Hippocampal formation (tissue), 2 donors: Measurements from ENCODE around the gene ATP11A.

Source experiments
- DNase-seq, 2 donors: peaks; one replicate each; lab custom pipeline; 2025; lab: John Stamatoyannopoulos, UW

ATP11A gene

GRCh38 chr13:112741835-112742570 is 52.2 kb downstream of the ATP11A start:
- no peak for DNase-seq

- DNase-seq: no peak
Observed at GRCh38 chr13:112742583-112742982, 52.7 kb downstream of the ATP11A start.

GRCh38 chr13:112743451-112744167 is 53.8 kb downstream of the ATP11A start:
- DNase-seq: no peak

GRCh38 chr13:112744168-112745021 is 54.6 kb downstream of the ATP11A start:
- DNase-seq: no peak

- no peak for DNase-seq
Observed at GRCh38 chr13:112746044-112746443, 56.2 kb downstream of the ATP11A start.

- DNase-seq: peak in 1 of 2 donors; percentile 17
Observed at GRCh38 chr13:112747256-112747655, 57.4 kb downstream of the ATP11A start.

- DNase-seq: peak; percentile 57 to 58
Observed at GRCh38 chr13:112748947-112749735, 59.3 kb downstream of the ATP11A start.

- DNase-seq: no peak
Observed at GRCh38 chr13:112750570-112750969, 60.7 kb downstream of the ATP11A start.

GRCh38 chr13:112751617-112752016 is 61.8 kb downstream of the ATP11A start:
- DNase-seq: no peak

- DNase-seq: no peak
Observed at GRCh38 chr13:112752211-112752610, 62.4 kb downstream of the ATP11A start.

- DNase-seq: peak; percentile 37 to 45
Observed at GRCh38 chr13:112752711-112753541, 63.1 kb downstream of the ATP11A start.

GRCh38 chr13:112753833-112754232 is 64.0 kb downstream of the ATP11A start:
- DNase-seq: no peak

- no peak for DNase-seq
Observed at GRCh38 chr13:112754281-112755025, 64.6 kb downstream of the ATP11A start.

- no peak for DNase-seq
Observed at GRCh38 chr13:112755331-112755730, 65.5 kb downstream of the ATP11A start.

- no peak for DNase-seq
Observed at GRCh38 chr13:112756081-112756480, 66.2 kb downstream of the ATP11A start.

GRCh38 chr13:112756511-112756966 is 66.7 kb downstream of the ATP11A start:
- no peak for DNase-seq

- DNase-seq: peak; percentile 70 to 94
Observed at GRCh38 chr13:112756967-112757758, 67.3 kb downstream of the ATP11A start.

GRCh38 chr13:112757759-112758086 is 67.9 kb downstream of the ATP11A start:
- no peak for DNase-seq

GRCh38 chr13:112759053-112759452 is 69.2 kb downstream of the ATP11A start:
- no peak for DNase-seq
